ENCODE results near the gene ZNF132. TPM values are rescaled to one million over a fixed set of nuclear protein-coding genes. Genes with fewer than 3 reads are reported as not detected.

Gene ZNF132
- total and polyA plus RNA-seq, 9 of the 15 experiments (the other 6 are each of a cell fraction or from before 2014, with no cell fraction given) = 0.03 to 0.42 (median 0.10) TPM; not detected in 5

DNA sequence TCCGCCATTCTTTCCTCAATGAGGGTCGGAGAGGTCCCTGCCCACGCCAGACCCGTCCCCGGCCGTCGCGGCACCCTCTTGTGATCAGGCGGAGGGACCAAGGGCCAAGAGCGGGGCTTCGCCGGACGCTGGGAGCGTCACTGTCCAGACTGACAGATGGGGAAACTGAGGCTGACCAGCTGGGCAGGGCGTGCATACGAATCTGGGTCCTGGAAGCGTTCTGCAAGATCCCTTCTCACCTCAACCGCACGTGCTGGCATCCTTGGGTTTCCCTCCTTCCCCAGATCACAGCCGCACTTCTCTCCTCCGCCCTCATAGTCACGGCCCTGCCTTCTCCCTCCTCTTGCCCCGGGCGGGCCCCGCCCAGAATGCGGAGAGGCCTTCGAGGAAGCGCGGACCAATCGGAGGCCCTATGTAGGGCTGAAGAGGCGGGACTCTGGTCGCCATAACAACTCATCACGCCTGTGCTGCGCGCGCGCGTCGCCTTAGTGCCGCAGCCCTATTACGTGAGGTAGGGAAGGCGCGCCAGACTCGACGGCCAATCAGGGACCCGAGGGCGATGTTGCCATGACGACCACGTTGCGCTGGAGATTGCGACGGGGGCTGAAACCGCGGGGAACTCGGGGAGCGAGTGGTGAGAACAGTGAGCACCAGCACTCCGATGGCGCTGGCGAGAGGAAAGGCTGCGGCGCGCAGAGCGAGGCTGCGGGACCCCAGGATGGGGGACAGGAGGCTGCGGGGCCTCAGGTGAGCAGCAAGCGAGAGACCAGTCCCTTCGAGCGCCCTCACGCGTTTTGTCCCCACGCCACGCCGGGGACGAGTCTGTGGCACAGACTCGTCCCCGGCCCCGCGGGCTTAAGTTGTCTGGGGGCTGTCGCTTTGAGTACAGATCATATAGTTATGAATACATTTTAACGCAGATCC is 38.8 kb downstream of the ZNF132 start (continued):
- TF ChIP-seq, protein P1, sequence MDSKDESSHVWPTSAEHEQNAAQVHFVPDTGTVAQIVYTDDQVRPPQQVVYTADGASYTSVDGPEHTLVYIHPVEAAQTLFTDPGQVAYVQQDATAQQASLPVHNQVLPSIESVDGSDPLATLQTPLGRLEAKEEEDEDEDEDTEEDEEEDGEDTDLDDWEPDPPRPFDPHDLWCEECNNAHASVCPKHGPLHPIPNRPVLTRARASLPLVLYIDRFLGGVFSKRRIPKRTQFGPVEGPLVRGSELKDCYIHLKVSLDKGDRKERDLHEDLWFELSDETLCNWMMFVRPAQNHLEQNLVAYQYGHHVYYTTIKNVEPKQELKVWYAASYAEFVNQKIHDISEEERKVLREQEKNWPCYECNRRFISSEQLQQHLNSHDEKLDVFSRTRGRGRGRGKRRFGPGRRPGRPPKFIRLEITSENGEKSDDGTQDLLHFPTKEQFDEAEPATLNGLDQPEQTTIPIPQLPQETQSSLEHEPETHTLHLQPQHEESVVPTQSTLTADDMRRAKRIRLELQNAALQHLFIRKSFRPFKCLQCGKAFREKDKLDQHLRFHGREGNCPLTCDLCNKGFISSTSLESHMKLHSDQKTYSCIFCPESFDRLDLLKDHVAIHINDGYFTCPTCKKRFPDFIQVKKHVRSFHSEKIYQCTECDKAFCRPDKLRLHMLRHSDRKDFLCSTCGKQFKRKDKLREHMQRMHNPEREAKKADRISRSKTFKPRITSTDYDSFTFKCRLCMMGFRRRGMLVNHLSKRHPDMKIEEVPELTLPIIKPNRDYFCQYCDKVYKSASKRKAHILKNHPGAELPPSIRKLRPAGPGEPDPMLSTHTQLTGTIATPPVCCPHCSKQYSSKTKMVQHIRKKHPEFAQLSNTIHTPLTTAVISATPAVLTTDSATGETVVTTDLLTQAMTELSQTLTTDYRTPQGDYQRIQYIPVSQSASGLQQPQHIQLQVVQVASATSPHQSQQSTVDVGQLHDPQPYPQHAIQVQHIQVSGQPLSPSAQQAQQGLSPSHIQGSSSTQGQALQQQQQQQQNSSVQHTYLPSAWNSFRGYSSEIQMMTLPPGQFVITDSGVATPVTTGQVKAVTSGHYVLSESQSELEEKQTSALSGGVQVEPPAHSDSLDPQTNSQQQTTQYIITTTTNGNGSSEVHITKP (IDR thresholded peaks at IDR 0.05; ENCODE audit: partially characterized antibody) = peak; percentile 70
- TF ChIP-seq, protein P2, sequence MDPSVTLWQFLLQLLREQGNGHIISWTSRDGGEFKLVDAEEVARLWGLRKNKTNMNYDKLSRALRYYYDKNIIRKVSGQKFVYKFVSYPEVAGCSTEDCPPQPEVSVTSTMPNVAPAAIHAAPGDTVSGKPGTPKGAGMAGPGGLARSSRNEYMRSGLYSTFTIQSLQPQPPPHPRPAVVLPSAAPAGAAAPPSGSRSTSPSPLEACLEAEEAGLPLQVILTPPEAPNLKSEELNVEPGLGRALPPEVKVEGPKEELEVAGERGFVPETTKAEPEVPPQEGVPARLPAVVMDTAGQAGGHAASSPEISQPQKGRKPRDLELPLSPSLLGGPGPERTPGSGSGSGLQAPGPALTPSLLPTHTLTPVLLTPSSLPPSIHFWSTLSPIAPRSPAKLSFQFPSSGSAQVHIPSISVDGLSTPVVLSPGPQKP (CRISPR knock-in tag; IDR thresholded peaks at IDR 0.05) = no peak
- TF ChIP-seq BDP1 (IDR thresholded peaks at IDR 0.05; ENCODE audit: insufficient read depth, insufficient read length) (no peak), ZNF347 (CRISPR knock-in tag; IDR thresholded peaks at IDR 0.05; ENCODE audit: low read depth) (no peak), RBM15 (IDR thresholded peaks at IDR 0.05; ENCODE audit: insufficient read depth, low read length) (no peak), ETV1 (tag; conservative IDR thresholded peaks at IDR 0.05; ENCODE audit: low read depth) (no peak), CHD2 (IDR thresholded peaks at IDR 0.05; ENCODE audit: low read depth, low read length) (peak; percentile 55; the same call in 1 of the 2 replicates), SMARCC2 (IDR thresholded peaks at IDR 0.05; ENCODE audit: low read depth) (no peak), ERF (CRISPR knock-in tag; IDR thresholded peaks at IDR 0.05) (peak; percentile 57), RBBP5 (IDR thresholded peaks at IDR 0.05; ENCODE audit: borderline replicate concordance, insufficient read depth, low read length, poor library complexity, severe bottlenecking) (peak; percentile 76), ARHGAP35 (IDR thresholded peaks at IDR 0.05; ENCODE audit: partially characterized antibody) (no peak)
- TF ChIP-seq, protein P3, sequence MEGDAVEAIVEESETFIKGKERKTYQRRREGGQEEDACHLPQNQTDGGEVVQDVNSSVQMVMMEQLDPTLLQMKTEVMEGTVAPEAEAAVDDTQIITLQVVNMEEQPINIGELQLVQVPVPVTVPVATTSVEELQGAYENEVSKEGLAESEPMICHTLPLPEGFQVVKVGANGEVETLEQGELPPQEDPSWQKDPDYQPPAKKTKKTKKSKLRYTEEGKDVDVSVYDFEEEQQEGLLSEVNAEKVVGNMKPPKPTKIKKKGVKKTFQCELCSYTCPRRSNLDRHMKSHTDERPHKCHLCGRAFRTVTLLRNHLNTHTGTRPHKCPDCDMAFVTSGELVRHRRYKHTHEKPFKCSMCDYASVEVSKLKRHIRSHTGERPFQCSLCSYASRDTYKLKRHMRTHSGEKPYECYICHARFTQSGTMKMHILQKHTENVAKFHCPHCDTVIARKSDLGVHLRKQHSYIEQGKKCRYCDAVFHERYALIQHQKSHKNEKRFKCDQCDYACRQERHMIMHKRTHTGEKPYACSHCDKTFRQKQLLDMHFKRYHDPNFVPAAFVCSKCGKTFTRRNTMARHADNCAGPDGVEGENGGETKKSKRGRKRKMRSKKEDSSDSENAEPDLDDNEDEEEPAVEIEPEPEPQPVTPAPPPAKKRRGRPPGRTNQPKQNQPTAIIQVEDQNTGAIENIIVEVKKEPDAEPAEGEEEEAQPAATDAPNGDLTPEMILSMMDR (IDR thresholded peaks at IDR 0.05 in 2 of 3, conservative IDR thresholded peaks at IDR 0.05 in 1 of 3; ENCODE audit: insufficient read depth in 2 of 3, low read depth in 1 of 3, low read length in 3 of 3) = peak in 2 of 3 experiments; percentile 6 to 7; a peak in 1 of 6 replicates
- TF ChIP-seq, protein P4, sequence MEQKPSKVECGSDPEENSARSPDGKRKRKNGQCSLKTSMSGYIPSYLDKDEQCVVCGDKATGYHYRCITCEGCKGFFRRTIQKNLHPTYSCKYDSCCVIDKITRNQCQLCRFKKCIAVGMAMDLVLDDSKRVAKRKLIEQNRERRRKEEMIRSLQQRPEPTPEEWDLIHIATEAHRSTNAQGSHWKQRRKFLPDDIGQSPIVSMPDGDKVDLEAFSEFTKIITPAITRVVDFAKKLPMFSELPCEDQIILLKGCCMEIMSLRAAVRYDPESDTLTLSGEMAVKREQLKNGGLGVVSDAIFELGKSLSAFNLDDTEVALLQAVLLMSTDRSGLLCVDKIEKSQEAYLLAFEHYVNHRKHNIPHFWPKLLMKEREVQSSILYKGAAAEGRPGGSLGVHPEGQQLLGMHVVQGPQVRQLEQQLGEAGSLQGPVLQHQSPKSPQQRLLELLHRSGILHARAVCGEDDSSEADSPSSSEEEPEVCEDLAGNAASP (IDR thresholded peaks at IDR 0.05) = no peak
- TF ChIP-seq, protein P5, sequence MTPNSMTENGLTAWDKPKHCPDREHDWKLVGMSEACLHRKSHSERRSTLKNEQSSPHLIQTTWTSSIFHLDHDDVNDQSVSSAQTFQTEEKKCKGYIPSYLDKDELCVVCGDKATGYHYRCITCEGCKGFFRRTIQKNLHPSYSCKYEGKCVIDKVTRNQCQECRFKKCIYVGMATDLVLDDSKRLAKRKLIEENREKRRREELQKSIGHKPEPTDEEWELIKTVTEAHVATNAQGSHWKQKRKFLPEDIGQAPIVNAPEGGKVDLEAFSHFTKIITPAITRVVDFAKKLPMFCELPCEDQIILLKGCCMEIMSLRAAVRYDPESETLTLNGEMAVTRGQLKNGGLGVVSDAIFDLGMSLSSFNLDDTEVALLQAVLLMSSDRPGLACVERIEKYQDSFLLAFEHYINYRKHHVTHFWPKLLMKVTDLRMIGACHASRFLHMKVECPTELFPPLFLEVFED (CRISPR knock-in tag; conservative IDR thresholded peaks at IDR 0.05) = peak; percentile 62; the same call in 1 of the 2 replicates

Data from K562 (cell line).